GM06990 (cell line): ENCODE measurements around the gene ENTREP3.
"Not testable (repeated sequence)": the region's sequence is repeated elsewhere in the genome, so short reads cannot be mapped to it uniquely, and the experiment has no call there.

Experiments
- DNase-seq: peaks from one replicate; pipeline ENCODE4 v3.0.0-alpha.2; 2011; ENCODE audit not compliant: insufficient read length; ENCODE audit errors: extremely low read depth
- H3K27me3 ChIP-seq: replicated peaks from 2 replicates; pipeline ENCODE4 v1.6.0; 2011; ENCODE audit warnings: low read length; ENCODE audit not compliant: control insufficient read depth, insufficient read depth
- H3K36me3 ChIP-seq: 2 replicates; pipeline ENCODE4 v1.5.1; 2011; ENCODE audit warnings: low read length; ENCODE audit not compliant: control insufficient read depth, insufficient read depth
- H3K4me3 ChIP-seq: replicated peaks from 2 replicates; pipeline ENCODE4 v1.5.1; 2011; ENCODE audit warnings: low read depth, mild to moderate bottlenecking, control low read depth, low read length
- TF ChIP-seq, protein P1 (sequence below): IDR thresholded peaks from 2 replicates; pipeline ENCODE4 v1.5.1; 2011; ENCODE audit warnings: low read length, control low read depth, mild to moderate bottlenecking, inconsistent platforms; ENCODE audit not compliant: insufficient read depth, poor library complexity, severe bottlenecking

Gene ENTREP3

DNA sequence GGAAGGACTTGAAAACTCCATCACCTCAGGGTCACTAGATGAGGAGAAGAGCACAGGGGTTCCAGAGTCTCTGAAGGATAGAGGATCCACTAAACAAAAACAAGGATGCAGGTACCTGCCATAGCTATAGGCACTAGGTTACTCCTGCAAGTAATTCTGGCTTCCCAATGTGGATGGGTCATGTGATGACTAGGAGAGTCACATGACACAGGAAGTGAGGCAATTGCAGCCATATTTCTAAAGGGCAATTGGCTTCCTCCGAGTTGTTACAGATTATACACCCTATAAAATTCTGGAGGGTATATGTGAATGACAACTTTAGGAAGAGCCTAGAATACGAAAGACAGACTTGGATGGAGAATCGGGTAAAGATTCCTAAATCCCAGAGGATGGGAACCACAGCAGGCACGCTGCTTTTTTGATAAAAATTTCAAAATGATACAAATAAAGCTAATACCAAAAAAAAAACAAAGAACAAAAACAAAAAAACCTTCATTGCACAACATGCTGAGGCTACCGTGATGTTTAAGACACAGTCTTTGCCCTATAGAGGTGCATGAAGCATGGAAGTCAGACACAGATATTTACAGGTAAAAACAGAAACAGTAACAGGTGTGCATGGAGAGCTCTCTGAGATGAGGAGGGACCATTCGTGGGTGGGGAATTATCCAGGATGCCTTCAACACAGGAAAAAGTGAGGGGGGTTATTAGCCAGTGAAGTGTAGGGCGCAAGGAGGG, 36.3 kb downstream of the ENTREP3 start:
- Histone ChIP-seq H3K27me3 (no peaks in the 10 kb centered on the region), H3K36me3 (no peaks in the 10 kb centered on the region; the same call in 1 of the 2 replicates), H3K4me3 (no peak overlapping the region)
- DNase-seq: no peak
- TF ChIP-seq, protein P1, sequence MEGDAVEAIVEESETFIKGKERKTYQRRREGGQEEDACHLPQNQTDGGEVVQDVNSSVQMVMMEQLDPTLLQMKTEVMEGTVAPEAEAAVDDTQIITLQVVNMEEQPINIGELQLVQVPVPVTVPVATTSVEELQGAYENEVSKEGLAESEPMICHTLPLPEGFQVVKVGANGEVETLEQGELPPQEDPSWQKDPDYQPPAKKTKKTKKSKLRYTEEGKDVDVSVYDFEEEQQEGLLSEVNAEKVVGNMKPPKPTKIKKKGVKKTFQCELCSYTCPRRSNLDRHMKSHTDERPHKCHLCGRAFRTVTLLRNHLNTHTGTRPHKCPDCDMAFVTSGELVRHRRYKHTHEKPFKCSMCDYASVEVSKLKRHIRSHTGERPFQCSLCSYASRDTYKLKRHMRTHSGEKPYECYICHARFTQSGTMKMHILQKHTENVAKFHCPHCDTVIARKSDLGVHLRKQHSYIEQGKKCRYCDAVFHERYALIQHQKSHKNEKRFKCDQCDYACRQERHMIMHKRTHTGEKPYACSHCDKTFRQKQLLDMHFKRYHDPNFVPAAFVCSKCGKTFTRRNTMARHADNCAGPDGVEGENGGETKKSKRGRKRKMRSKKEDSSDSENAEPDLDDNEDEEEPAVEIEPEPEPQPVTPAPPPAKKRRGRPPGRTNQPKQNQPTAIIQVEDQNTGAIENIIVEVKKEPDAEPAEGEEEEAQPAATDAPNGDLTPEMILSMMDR: no peak

- H3K4me3 ChIP-seq, H3K27me3 ChIP-seq, H3K36me3 ChIP-seq, DNase-seq: not testable (repeated sequence)
Measured at GRCh38 chr1:155214702-155215101, 40.6 kb downstream of the ENTREP3 start.

DNA sequence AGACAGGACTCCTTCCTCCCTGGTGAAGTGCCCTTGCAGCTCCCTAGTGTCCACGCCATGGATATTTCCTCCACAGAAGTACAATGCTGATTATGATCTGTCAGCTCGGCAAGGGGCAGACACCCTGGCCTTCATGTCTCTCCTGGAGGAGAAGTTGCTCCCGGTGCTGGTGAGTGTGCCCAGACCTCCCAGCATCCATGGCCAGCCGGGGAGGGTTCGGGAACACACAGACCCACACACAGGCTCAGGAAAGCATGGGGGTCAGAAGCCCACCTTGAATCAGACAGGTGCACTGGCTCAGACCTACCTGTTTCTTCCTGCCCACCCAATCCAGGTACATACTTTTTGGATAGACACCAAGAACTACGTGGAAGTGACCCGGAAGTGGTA, 43.2 kb downstream of the ENTREP3 start:
- H3K4me3 ChIP-seq, H3K36me3 ChIP-seq, DNase-seq, H3K27me3 ChIP-seq: not testable (repeated sequence)

- H3K36me3 ChIP-seq, H3K27me3 ChIP-seq, H3K4me3 ChIP-seq, DNase-seq: not testable (repeated sequence)
Measured at GRCh38 chr1:155211381-155212050, 43.8 kb downstream of the ENTREP3 start.

GRCh38 chr1:155210314-155211104, 44.8 kb downstream of the ENTREP3 start:
- TF ChIP-seq, protein P1: no peak
- peaks cover 2% of the 10 kb centered on the region; the same call in 1 of the 2 replicates for H3K36me3 ChIP-seq
- H3K4me3 ChIP-seq: no peak overlapping the region
- H3K27me3 ChIP-seq: no peaks in the 10 kb centered on the region
- DNase-seq: no peak

DNA sequence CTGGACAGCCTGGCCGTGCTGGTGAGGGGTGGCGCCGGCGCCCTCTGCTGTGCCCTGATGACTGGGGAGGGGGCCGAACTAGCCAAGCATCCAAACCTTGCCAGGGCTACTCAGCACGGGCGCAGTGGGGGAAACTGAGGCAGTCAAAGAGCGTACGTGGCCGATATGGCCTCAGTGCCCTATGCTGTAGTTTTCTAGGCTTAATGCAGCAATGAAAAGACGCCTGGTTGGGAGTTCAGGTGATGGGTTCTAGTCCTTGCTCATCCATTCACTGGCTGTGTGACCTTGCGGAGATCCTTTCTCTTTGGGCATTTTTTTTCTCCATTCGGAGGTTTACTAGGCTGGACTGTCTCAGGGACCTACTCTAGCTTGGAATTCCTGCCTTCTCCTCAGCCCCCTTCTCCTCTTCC, 46.0 kb downstream of the ENTREP3 start:
- DNase-seq: no peak
- H3K36me3 ChIP-seq: peaks cover 2% of the 10 kb centered on the region; the same call in 1 of the 2 replicates
- peak overlapping the region; percentile 95 for H3K4me3 ChIP-seq
- TF ChIP-seq, protein P1: no peak
- H3K27me3 ChIP-seq: no peaks in the 10 kb centered on the region
